ENCODE measurements around the gene ANKIB1.

The ANKIB1 gene

GRCh38 chr7:92303761-92304160 is 58.0 kb downstream of the ANKIB1 start:
- no peak for TF ChIP-seq YY1 (IDR thresholded peaks at IDR 0.05; ENCODE audit: insufficient read depth, insufficient read length)
- TF ChIP-seq ZNF274 (IDR thresholded peaks at IDR 0.05; ENCODE audit: low read depth, low read length) = no peak
- no peak for TF ChIP-seq SUZ12 (IDR thresholded peaks at IDR 0.05; ENCODE audit: extremely low read depth, insufficient read depth, insufficient read length)
- DNase-seq (ENCODE audit: low read depth, low spot score) = no peak
- Histone ChIP-seq H3K27me3 (ENCODE audit: insufficient read depth, insufficient read length) (no peaks in the 10 kb centered on the region), H3K36me3 (ENCODE audit: insufficient read depth, insufficient read length, low read length) (peaks cover 10% of the 10 kb centered on the region), H3K4me1 (ENCODE audit: insufficient read depth, insufficient read length) (no peaks in the 10 kb centered on the region), H3K9ac (ENCODE audit: insufficient read length, low read depth) (no peak overlapping the region), H3K9me3 (ENCODE audit: insufficient read depth, low read length) (no peaks in the 10 kb centered on the region), H3K4me3 (ENCODE audit: insufficient read length, low read depth) (no peak overlapping the region)

- Histone ChIP-seq H3K9me3 (ENCODE audit: insufficient read depth, low read length) (no peaks in the 10 kb centered on the region), H3K27me3 (ENCODE audit: insufficient read depth, insufficient read length) (no peaks in the 10 kb centered on the region), H3K4me1 (ENCODE audit: insufficient read depth, insufficient read length) (no peaks in the 10 kb centered on the region), H3K36me3 (ENCODE audit: insufficient read depth, insufficient read length, low read length) (peaks cover 13% of the 10 kb centered on the region), H3K9ac (ENCODE audit: insufficient read length, low read depth) (no peak overlapping the region), H3K4me3 (ENCODE audit: insufficient read length, low read depth) (no peak overlapping the region)
- TF ChIP-seq SUZ12 (IDR thresholded peaks at IDR 0.05; ENCODE audit: extremely low read depth, insufficient read depth, insufficient read length) = no peak
- no peak for TF ChIP-seq YY1 (IDR thresholded peaks at IDR 0.05; ENCODE audit: insufficient read depth, insufficient read length)
- TF ChIP-seq ZNF274 (IDR thresholded peaks at IDR 0.05; ENCODE audit: low read depth, low read length) = no peak
- DNase-seq (ENCODE audit: low read depth, low spot score) = no peak
Measured at GRCh38 chr7:92304406-92304893, 58.7 kb downstream of the ANKIB1 start.

GRCh38 chr7:92306153-92306552 is 60.4 kb downstream of the ANKIB1 start:
- Histone ChIP-seq H3K9me3 (ENCODE audit: insufficient read depth, low read length) (no peaks in the 10 kb centered on the region), H3K4me1 (ENCODE audit: insufficient read depth, insufficient read length) (no peaks in the 10 kb centered on the region), H3K36me3 (ENCODE audit: insufficient read depth, insufficient read length, low read length) (peaks cover 13% of the 10 kb centered on the region), H3K27me3 (ENCODE audit: insufficient read depth, insufficient read length) (no peaks in the 10 kb centered on the region), H3K4me3 (ENCODE audit: insufficient read length, low read depth) (no peak overlapping the region), H3K9ac (ENCODE audit: insufficient read length, low read depth) (no peak overlapping the region)
- DNase-seq (ENCODE audit: low read depth, low spot score) = no peak
- no peak for TF ChIP-seq SUZ12 (IDR thresholded peaks at IDR 0.05; ENCODE audit: extremely low read depth, insufficient read depth, insufficient read length)
- no peak for TF ChIP-seq ZNF274 (IDR thresholded peaks at IDR 0.05; ENCODE audit: low read depth, low read length)
- no peak for TF ChIP-seq YY1 (IDR thresholded peaks at IDR 0.05; ENCODE audit: insufficient read depth, insufficient read length)

- no peaks in the 10 kb centered on the region for H3K27me3 ChIP-seq (ENCODE audit: insufficient read depth, insufficient read length)
- H3K4me1 ChIP-seq (ENCODE audit: insufficient read depth, insufficient read length) = no peaks in the 10 kb centered on the region
- no peak overlapping the region for H3K4me3 ChIP-seq (ENCODE audit: insufficient read length, low read depth)
- no peak for DNase-seq (ENCODE audit: low read depth, low spot score)
- no peak overlapping the region for H3K9ac ChIP-seq (ENCODE audit: insufficient read length, low read depth)
- H3K9me3 ChIP-seq (ENCODE audit: insufficient read depth, low read length) = no peaks in the 10 kb centered on the region
- H3K36me3 ChIP-seq (ENCODE audit: insufficient read depth, insufficient read length, low read length) = peaks cover 10% of the 10 kb centered on the region
- TF ChIP-seq YY1 (IDR thresholded peaks at IDR 0.05; ENCODE audit: insufficient read depth, insufficient read length) (no peak), ZNF274 (IDR thresholded peaks at IDR 0.05; ENCODE audit: low read depth, low read length) (no peak), SUZ12 (IDR thresholded peaks at IDR 0.05; ENCODE audit: extremely low read depth, insufficient read depth, insufficient read length) (no peak)
Measured at GRCh38 chr7:92313055-92313454, 67.3 kb downstream of the ANKIB1 start.

- H3K27me3 ChIP-seq (ENCODE audit: insufficient read depth, insufficient read length) = no peaks in the 10 kb centered on the region
- no peaks in the 10 kb centered on the region for H3K36me3 ChIP-seq (ENCODE audit: insufficient read depth, insufficient read length, low read length)
- no peak for DNase-seq (ENCODE audit: low read depth, low spot score)
- no peaks in the 10 kb centered on the region for H3K9me3 ChIP-seq (ENCODE audit: insufficient read depth, low read length)
- H3K4me3 ChIP-seq (ENCODE audit: insufficient read length, low read depth) = no peak overlapping the region
- H3K9ac ChIP-seq (ENCODE audit: insufficient read length, low read depth) = no peak overlapping the region
- H3K4me1 ChIP-seq (ENCODE audit: insufficient read depth, insufficient read length) = no peaks in the 10 kb centered on the region
- TF ChIP-seq YY1 (IDR thresholded peaks at IDR 0.05; ENCODE audit: insufficient read depth, insufficient read length) = no peak
- TF ChIP-seq ZNF274 (IDR thresholded peaks at IDR 0.05; ENCODE audit: low read depth, low read length) = no peak
- TF ChIP-seq SUZ12 (IDR thresholded peaks at IDR 0.05; ENCODE audit: extremely low read depth, insufficient read depth, insufficient read length) = no peak
Measured at GRCh38 chr7:92319243-92319642, 73.5 kb downstream of the ANKIB1 start.

GRCh38 chr7:92325173-92325572 is 79.4 kb downstream of the ANKIB1 start:
- no peaks in the 10 kb centered on the region for H3K4me1 ChIP-seq (ENCODE audit: insufficient read depth, insufficient read length)
- H3K4me3 ChIP-seq (ENCODE audit: insufficient read length, low read depth) = no peak overlapping the region
- H3K36me3 ChIP-seq (ENCODE audit: insufficient read depth, insufficient read length, low read length) = peaks cover 3% of the 10 kb centered on the region
- no peak overlapping the region for H3K9ac ChIP-seq (ENCODE audit: insufficient read length, low read depth)
- no peak for TF ChIP-seq ZNF274 (IDR thresholded peaks at IDR 0.05; ENCODE audit: low read depth, low read length)
- no peak for TF ChIP-seq YY1 (IDR thresholded peaks at IDR 0.05; ENCODE audit: insufficient read depth, insufficient read length)
- TF ChIP-seq SUZ12 (IDR thresholded peaks at IDR 0.05; ENCODE audit: extremely low read depth, insufficient read depth, insufficient read length) = no peak
- H3K9me3 ChIP-seq (ENCODE audit: insufficient read depth, low read length) = no peaks in the 10 kb centered on the region
- no peaks in the 10 kb centered on the region for H3K27me3 ChIP-seq (ENCODE audit: insufficient read depth, insufficient read length)
- DNase-seq (ENCODE audit: low read depth, low spot score) = no peak

GRCh38 chr7:92325858-92326257 is 80.1 kb downstream of the ANKIB1 start:
- no peak for TF ChIP-seq ZNF274 (IDR thresholded peaks at IDR 0.05; ENCODE audit: low read depth, low read length)
- no peak for TF ChIP-seq YY1 (IDR thresholded peaks at IDR 0.05; ENCODE audit: insufficient read depth, insufficient read length)
- TF ChIP-seq SUZ12 (IDR thresholded peaks at IDR 0.05; ENCODE audit: extremely low read depth, insufficient read depth, insufficient read length) = no peak
- no peak for DNase-seq (ENCODE audit: low read depth, low spot score)
- Histone ChIP-seq H3K36me3 (ENCODE audit: insufficient read depth, insufficient read length, low read length) (peaks cover 3% of the 10 kb centered on the region), H3K9ac (ENCODE audit: insufficient read length, low read depth) (no peak overlapping the region), H3K4me1 (ENCODE audit: insufficient read depth, insufficient read length) (no peaks in the 10 kb centered on the region), H3K27me3 (ENCODE audit: insufficient read depth, insufficient read length) (no peaks in the 10 kb centered on the region), H3K9me3 (ENCODE audit: insufficient read depth, low read length) (no peaks in the 10 kb centered on the region), H3K4me3 (ENCODE audit: insufficient read length, low read depth) (no peak overlapping the region)

Data from NT2/D1 (cell line).